Left ventricle myocardium inferior (tissue), 1 donor: ENCODE measurements around the gene TNS3. TPM values are rescaled to one million over a fixed set of nuclear protein-coding genes. Genes with fewer than 3 reads are reported as not detected.

ENCODE experiments used
- DNase-seq: peaks from one replicate; pipeline ENCODE4 v3.0.0-alpha.2; 2020
- H3K27ac ChIP-seq: fragments of 200-600 bp; replicated peaks from 2 replicates; pipeline ENCODE4 v1.8.0; 2021
- H3K27me3 ChIP-seq: fragments of 200-600 bp; 2 replicates; pipeline ENCODE4 v1.8.0; 2021; ENCODE audit warnings: low read depth
- H3K36me3 ChIP-seq: fragments of 200-600 bp; 2 replicates; pipeline ENCODE4 v1.8.0; 2021
- H3K4me1 ChIP-seq: fragments of 200-600 bp; 2 replicates; pipeline ENCODE4 v1.8.0; 2021
- H3K4me3 ChIP-seq: fragments of 200-600 bp; 2 replicates; pipeline ENCODE4 v1.8.0; 2021; ENCODE audit warnings: mild to moderate bottlenecking, moderate library complexity
- H3K9me3 ChIP-seq: fragments of 200-600 bp; replicated peaks from 2 replicates; pipeline ENCODE4 v1.8.0; 2021
- CTCF ChIP-seq: fragments of 200-600 bp; IDR thresholded peaks from 2 replicates; pipeline ENCODE4 v1.8.0; 2021; ENCODE audit warnings: antibody characterized with exemption, mild to moderate bottlenecking, borderline replicate concordance
- intact Hi-C: fragments of 100-400 bp; cut with micrococcal nuclease; formaldehyde crosslinking; loops from one replicate; pipeline ENCODE4 v1.11.0; 2022
- total RNA-seq: library from RNA; stranded (reverse); fragmentation: NEBNext Ultra II Directional; extraction: Animal tissue kit (Norgen Biotek cat#: 25700); gene quantifications from one replicate; pipeline ENCODE4 v1.2.1, GENCODE V29; 2021
- donor health status: DM: no; HTN: yes; CAD: no; lungs with severe emphysema.

Gene TNS3
- total RNA-seq, 1 donor from 2014 or later, result 40.6 TPM

GRCh38 chr7:47225387-47226131 lies 356.4 kb downstream of the TNS3 start:
- Histone ChIP-seq H3K27me3 (no peaks in the 10 kb centered on the region), H3K27ac (no peak overlapping the region), H3K4me1 (peaks cover 11% of the 10 kb centered on the region), H3K4me3 (no peak overlapping the region), H3K36me3 (no peaks in the 10 kb centered on the region), H3K9me3 (no peaks in the 10 kb centered on the region)
- intact Hi-C loops, result no loop called here
- no peak for TF ChIP-seq CTCF
- DNase-seq, result no peak
